ENCODE results near the gene SLC25A3.
"Not testable (repeated sequence)": the region's sequence is repeated elsewhere in the genome, so short reads cannot be mapped to it uniquely, and the experiment has no call there.

The SLC25A3 gene

DNA sequence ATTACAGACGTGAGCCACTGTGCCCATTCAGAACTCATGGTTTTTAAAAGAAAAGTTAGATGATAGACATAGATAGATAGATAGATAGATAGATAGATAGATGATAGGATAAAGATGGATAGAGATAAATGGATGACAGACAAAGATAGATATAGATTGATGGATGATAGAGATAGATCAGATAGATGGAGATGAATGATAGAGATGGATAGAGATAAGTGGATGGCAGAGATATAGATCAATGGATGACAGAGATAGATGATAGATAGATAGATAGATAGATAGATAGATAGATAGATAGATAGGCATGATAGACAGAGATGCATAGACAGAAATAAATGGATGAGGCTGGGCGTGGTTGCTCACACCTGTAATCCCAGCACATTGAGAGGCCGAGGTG lies 13.7 kb upstream of the SLC25A3 start:
- Histone ChIP-seq H3K9me3 (ENCODE audit: control insufficient read depth, insufficient read depth, low read length) (no peaks in the 10 kb centered on the region), H3K36me3 (ENCODE audit: insufficient read depth, low read length) (no peaks in the 10 kb centered on the region), H3K4me1 (ENCODE audit: insufficient read depth, low read length) (0 out of 2 replicates have a peak, but pooled peaks cover 2% of the 10 kb centered on the region), H3K9ac (ENCODE audit: low read depth, low read length) (no peak overlapping the region)

DNA sequence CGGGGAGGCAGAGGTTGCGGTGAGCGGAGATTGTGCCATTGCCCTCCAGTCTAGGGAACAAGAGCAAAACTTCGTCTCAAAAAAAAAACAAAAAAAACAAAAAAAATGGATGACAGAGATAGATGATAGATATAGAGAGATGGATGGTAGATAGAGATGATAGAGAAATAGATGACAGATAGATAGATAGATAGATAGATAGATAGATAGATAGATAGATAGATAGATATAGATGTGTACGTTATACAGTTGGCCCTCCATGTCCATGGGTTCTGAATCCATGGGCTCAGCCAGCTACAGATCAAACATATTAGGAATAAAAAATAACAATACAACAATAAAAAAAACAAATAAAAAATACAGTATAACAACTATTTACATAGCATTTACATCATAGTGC lies 12.8 kb upstream of the SLC25A3 start:
- H3K9me3 ChIP-seq (ENCODE audit: control insufficient read depth, insufficient read depth, low read length) = no peaks in the 10 kb centered on the region
- H3K4me1 ChIP-seq (ENCODE audit: insufficient read depth, low read length) = 0 out of 2 replicates have a peak, but pooled peaks cover 2% of the 10 kb centered on the region
- H3K9ac ChIP-seq (ENCODE audit: low read depth, low read length) = no peak overlapping the region
- H3K36me3 ChIP-seq (ENCODE audit: insufficient read depth, low read length) = no peaks in the 10 kb centered on the region

DNA sequence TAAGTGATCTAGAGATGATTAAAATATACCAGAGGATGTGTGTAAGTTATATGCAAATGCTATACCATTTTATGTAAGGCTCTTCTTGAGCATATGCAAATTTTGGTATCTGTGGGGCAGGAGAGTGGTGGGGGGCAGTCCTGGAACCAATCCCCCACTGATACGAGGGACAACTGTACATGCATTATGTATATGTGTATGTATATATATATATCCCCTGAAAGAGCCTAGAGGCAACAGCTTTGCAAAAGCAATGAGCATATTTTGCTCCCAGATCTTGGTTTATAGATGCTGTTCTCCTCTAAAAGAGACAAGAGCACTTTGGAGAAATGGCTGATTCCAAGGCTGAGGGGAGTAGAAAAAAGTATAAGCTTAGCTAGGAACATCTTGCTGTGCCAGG lies 12.4 kb upstream of the SLC25A3 start:
- H3K4me1 ChIP-seq (ENCODE audit: insufficient read depth, low read length) = 0 out of 2 replicates have a peak, but pooled peaks cover 2% of the 10 kb centered on the region
- no peaks in the 10 kb centered on the region for H3K9me3 ChIP-seq (ENCODE audit: control insufficient read depth, insufficient read depth, low read length)
- H3K9ac ChIP-seq (ENCODE audit: low read depth, low read length) = no peak overlapping the region
- no peaks in the 10 kb centered on the region for H3K36me3 ChIP-seq (ENCODE audit: insufficient read depth, low read length)

DNA sequence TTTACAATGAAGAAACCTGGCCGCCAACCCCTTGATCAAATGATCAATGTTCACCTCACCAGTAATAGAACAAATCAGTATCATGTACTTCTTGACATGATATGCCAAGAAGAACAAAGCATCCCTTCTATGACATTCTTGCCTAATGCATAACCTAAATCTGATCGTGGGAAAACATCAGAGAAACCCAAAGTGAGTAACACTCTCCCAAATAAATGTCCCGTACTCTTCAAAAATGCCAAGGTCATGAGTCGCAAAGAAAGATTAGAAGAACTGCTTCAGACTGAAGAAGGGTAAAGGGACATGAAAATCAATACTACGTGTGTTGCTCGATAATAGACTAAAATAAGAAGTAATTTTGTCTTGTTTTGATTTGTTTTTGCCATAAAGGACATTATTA lies 11.4 kb upstream of the SLC25A3 start:
- Histone ChIP-seq H3K4me1 (ENCODE audit: insufficient read depth, low read length) (0 out of 2 replicates have a peak, but pooled peaks cover 2% of the 10 kb centered on the region), H3K36me3 (ENCODE audit: insufficient read depth, low read length) (no peaks in the 10 kb centered on the region), H3K9me3 (ENCODE audit: control insufficient read depth, insufficient read depth, low read length) (no peaks in the 10 kb centered on the region), H3K9ac (ENCODE audit: low read depth, low read length) (no peak overlapping the region)

DNA sequence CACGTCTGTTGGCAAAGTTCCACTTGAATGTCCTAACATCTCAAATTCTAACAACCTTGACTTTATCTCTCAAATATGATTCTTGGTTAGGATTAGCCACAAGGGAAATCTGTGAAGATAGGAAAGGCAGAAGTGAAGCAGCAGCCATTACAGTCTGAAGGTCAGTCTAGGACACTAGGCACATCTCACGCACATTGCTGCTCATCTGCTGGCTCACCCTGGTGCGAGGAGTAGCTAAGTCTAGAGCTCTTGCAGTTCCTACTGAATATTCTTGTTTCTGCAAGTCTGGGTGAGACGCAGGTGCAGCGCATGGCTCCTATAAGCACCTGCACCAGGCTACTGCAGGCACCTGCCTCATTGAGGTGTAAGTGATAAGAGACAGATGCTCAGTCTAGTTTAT lies 6.4 kb upstream of the SLC25A3 start:
- Histone ChIP-seq H3K9ac (ENCODE audit: low read depth, low read length) (no peak overlapping the region), H3K9me3 (ENCODE audit: control insufficient read depth, insufficient read depth, low read length) (no peaks in the 10 kb centered on the region), H3K36me3 (ENCODE audit: insufficient read depth, low read length) (no peaks in the 10 kb centered on the region), H3K4me1 (ENCODE audit: insufficient read depth, low read length) (no peaks in the 10 kb centered on the region)

DNA sequence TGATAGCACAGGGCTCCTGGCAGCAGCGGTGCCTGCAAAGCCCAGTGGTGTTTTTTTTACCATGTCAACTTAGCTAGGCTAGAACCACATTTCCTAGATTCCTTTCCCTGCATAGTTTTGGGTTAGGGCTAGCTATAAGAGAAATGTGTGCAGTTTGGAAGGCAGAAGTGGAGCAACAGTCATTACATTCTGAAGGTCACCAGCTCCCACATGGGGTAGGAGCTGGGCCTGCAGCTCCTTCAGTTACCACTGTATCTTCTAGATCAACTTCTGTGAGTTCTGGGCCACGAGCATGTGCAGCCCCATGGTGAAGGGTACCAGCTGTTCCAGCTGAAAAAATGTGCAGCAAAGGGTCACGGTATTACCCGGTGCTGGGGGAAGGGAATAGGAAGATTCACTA lies 2.3 kb upstream of the SLC25A3 start:
- Histone ChIP-seq H3K4me1 (ENCODE audit: insufficient read depth, low read length) (0 out of 2 replicates have a peak, but pooled peaks cover 12% of the 10 kb centered on the region), H3K36me3 (ENCODE audit: insufficient read depth, low read length) (peaks cover 8% of the 10 kb centered on the region), H3K9ac (ENCODE audit: low read depth, low read length) (no peak overlapping the region), H3K9me3 (ENCODE audit: control insufficient read depth, insufficient read depth, low read length) (no peaks in the 10 kb centered on the region)

DNA sequence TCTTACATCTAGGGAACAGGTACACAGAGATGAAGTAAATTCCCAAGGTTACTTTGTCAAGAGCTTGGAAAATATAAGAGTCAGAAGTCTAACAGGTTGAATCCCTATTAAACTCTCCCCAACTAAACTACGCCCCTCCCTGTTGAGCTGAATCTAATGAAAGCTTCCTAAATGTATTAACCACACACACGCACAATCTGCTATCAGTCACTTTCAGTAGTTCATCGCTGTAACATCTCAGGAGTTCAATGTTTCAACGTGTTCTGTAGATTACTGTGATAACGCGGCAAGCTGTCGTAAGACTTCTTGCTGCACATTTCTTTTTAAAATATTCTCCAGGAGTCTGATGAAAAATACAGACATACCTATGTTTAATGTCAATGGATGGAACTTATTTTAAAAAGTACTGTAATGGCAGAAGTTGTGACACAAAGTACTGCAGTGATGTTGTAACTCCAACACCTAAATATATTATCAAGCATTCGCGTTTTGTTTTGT lies 612 bp upstream of the SLC25A3 start:
- Histone ChIP-seq H3K4me1 (ENCODE audit: insufficient read depth, low read length) (0 out of 2 replicates have a peak, but pooled peaks cover 12% of the 10 kb centered on the region), H3K9me3 (ENCODE audit: control insufficient read depth, insufficient read depth, low read length) (no peaks in the 10 kb centered on the region), H3K9ac (ENCODE audit: low read depth, low read length) (peak overlapping the region; percentile 99), H3K36me3 (ENCODE audit: insufficient read depth, low read length) (peaks cover 14% of the 10 kb centered on the region)

DNA sequence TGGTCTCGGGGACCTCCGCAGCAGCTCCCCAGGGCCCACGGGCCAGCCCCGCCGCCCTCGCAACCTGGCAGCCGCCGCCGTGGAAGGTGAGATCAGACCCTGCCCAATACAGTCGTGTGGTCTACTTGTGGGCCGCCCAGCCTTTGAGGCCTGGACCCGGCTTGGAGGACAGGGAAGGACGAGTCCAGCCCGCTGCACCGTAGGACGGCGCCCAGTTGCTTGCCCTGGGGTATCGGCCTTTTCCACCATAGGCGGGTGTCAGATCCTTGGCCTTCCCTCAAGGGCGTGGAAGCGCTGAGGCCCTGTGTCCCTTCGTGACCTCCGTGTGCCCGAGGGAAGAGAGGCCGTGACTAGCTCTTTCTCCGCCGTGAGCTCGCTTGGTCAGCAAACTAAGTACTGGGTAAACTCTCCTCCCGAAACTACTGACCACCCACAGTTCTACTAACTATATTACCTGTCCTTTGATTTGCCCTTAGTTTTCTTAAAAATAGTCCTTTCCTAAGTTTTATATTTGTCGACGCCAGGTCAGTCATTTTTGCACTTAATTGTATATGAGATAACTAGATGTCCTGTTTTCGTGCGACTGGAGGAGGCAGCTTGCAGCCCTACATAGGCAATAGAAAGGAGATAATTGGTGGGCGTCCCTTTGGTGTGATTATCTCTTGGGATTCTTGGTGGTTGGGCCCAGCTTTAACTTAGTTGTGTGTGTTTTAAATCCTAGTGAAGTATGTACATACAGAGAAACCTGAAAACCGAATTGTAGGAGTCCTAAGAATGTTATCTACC lies 757 bp downstream of the SLC25A3 start:
- Histone ChIP-seq H3K9ac (ENCODE audit: low read depth, low read length) (peak overlapping the region; percentile 99), H3K36me3 (ENCODE audit: insufficient read depth, low read length) (peaks cover 23% of the 10 kb centered on the region), H3K9me3 (ENCODE audit: control insufficient read depth, insufficient read depth, low read length) (no peaks in the 10 kb centered on the region), H3K4me1 (ENCODE audit: insufficient read depth, low read length) (0 out of 2 replicates have a peak, but pooled peaks cover 12% of the 10 kb centered on the region)

DNA sequence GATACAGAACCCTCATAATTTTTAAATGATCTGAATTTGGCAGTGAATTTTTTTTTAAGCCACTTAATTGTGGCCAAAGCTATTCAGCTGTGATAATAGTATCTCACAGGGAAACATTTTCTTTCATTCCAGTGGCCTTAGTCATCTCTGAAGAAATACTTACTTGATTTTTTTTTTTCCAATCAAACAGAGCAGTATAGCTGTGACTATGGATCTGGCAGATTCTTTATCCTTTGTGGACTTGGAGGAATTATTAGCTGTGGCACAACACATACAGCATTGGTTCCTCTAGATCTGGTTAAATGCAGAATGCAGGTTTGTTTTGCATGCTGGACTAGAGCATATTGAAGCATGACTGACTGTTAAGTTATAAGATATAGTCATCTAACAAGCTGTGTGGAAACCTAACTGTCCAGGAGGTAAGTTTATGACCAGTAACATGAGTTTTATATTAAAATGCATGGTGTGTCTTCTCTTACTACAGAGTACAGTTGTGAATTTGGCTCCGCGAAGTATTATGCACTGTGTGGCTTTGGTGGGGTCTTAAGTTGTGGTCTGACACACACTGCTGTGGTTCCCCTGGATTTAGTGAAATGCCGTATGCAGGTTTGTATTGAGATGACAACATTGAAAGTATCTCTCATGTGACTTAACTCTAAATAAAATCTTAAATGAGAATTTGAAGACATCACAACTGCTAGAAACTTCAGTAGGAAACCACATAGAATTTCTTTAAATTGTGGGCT lies 1.9 kb downstream of the SLC25A3 start:
- no peaks in the 10 kb centered on the region for H3K9me3 ChIP-seq (ENCODE audit: control insufficient read depth, insufficient read depth, low read length)
- peaks cover 31% of the 10 kb centered on the region for H3K36me3 ChIP-seq (ENCODE audit: insufficient read depth, low read length)
- peak overlapping the region; percentile 99; the same call in 1 of the 2 replicates for H3K9ac ChIP-seq (ENCODE audit: low read depth, low read length)

DNA sequence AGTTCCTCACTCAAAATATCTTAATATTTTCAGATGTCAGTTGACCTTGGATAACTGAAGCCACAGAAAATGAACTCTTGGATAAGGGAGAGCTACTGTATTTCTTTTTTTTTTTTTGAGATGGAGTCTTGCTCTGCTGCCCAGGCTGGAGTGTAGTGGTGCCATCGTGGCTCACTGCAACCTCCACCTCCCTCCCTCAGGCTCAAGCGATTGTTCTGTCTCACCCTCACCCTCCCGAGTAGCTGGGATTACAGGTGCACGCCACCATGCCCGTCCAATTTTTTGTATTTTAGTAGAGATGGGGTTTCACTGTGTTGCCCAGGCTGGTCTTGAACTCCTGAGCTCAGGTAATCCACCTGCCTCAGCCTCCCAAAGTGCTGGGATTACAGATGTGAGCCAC lies 3.8 kb downstream of the SLC25A3 start:
- not testable (repeated sequence) for H3K9ac ChIP-seq (ENCODE audit: low read depth, low read length); H3K9me3 ChIP-seq (ENCODE audit: control insufficient read depth, insufficient read depth, low read length)
- peaks cover 36% of the 10 kb centered on the region for H3K36me3 ChIP-seq (ENCODE audit: insufficient read depth, low read length)
- H3K4me1 ChIP-seq (ENCODE audit: insufficient read depth, low read length) = 0 out of 2 replicates have a peak, but pooled peaks cover 12% of the 10 kb centered on the region

More for the DNA sequence above, 1.9 kb downstream of the SLC25A3 start:
- 0 out of 2 replicates have a peak, but pooled peaks cover 12% of the 10 kb centered on the region for H3K4me1 ChIP-seq (ENCODE audit: insufficient read depth, low read length)

DNA sequence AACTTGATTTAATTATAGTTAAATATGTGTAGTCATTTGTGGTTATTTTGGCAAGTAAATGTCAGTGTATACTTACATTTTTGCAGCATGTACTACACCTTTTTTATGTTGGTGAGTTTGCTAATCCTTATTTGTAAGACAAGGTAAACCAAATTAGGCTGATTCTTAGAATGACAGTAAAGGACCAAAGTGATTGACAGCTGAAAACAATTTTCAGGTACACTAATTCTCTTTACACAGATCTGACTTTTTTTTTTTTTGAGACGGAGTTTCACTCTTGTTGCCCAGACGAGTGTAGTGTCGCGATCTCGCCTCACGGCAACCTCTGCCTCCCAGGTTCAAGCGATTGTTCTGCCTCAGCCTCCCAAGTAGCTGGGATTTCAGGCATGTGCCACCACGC lies 8.4 kb downstream of the SLC25A3 start:
- Histone ChIP-seq H3K9me3 (ENCODE audit: control insufficient read depth, insufficient read depth, low read length) (no peaks in the 10 kb centered on the region), H3K4me1 (ENCODE audit: insufficient read depth, low read length) (no peaks in the 10 kb centered on the region), H3K36me3 (ENCODE audit: insufficient read depth, low read length) (peaks cover 30% of the 10 kb centered on the region), H3K9ac (ENCODE audit: low read depth, low read length) (no peak overlapping the region)

DNA sequence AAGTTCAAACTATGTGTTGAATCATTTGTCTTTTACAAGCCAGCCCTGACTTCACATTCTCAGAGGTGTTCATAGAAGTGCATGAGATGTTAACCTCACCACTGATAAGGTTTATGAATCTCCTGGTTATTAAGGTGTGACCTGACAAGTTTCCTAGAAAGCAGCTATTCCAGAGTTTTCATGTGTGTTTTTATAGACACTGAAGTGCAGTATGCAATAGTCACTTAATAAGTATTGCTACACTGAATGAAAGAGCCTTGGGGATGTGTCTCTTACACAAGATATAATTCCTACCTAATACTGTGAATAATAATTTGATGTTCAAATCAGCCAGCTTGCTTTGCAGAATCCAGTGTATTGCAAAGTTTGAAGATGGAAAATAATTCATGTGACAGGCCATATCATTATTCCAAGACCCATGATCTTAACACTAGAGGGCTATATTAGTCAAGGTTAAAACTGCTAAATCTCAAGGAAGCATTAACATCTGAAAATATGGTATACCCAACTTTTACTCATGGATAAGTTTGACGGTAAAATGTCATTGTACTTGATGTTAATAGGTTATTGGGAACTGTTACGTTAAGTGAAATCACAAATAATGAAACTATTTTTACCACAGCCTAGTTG lies 13.0 kb downstream of the SLC25A3 start:
- Histone ChIP-seq H3K9me3 (ENCODE audit: control insufficient read depth, insufficient read depth, low read length) (no peaks in the 10 kb centered on the region), H3K4me1 (ENCODE audit: insufficient read depth, low read length) (no peaks in the 10 kb centered on the region), H3K9ac (ENCODE audit: low read depth, low read length) (no peak overlapping the region), H3K36me3 (ENCODE audit: insufficient read depth, low read length) (peaks cover 2% of the 10 kb centered on the region; the same call in 1 of the 2 replicates)

DNA sequence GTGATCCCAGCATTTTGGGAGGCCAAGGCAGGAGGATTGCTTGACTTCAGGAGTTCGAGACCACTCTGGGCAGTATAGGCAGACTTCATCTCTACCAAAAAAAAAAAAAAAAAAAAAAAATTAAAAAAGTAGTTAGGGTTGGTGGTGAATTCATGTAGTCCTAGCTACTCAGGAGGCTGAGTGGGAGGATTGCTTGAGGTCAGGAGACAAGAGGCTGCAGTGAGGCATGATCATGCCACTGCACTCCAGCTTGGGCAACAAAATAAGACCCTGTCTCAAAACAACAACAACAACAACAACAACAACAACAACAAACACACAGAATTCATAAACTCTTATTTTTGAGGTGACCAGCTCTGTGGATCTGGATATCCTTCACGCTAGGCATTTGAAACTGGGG lies 17.1 kb downstream of the SLC25A3 start:
- H3K4me1 ChIP-seq (ENCODE audit: insufficient read depth, low read length) = no peaks in the 10 kb centered on the region
- no peaks in the 10 kb centered on the region for H3K36me3 ChIP-seq (ENCODE audit: insufficient read depth, low read length)
- H3K9ac ChIP-seq (ENCODE audit: low read depth, low read length) = no peak overlapping the region
- no peaks in the 10 kb centered on the region for H3K9me3 ChIP-seq (ENCODE audit: control insufficient read depth, insufficient read depth, low read length)

DNA sequence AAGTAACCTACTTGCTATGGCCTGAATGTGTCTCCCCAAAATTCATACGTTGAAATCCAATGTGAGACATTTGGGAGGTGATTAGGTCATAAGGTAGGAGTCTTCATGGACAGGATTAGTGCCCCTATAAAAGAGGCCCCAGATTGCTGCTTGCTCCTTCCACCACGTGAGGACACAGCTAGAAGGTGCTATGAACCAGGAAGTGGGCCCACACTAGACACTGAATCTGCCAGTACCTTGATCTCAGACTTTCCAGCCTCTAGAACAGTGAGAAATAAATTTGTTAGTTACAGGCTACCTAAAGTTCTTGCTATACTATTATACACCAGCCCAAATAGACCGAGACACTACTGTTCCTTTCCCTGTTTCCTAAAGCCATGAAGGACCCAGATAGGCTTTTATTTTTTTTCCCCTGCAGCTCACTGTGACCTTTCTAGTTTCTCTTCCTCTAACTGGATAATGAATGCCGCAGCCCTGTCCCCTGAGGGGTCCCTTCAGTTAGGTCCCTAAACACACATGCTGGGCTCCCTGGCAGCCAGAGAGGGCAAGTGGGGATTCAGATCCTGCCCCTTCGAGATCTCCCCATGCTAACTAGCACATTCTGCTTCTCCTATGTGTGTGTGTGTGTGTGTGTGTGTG lies 19.3 kb downstream of the SLC25A3 start:
- Histone ChIP-seq H3K4me1 (ENCODE audit: insufficient read depth, low read length) (no peaks in the 10 kb centered on the region), H3K36me3 (ENCODE audit: insufficient read depth, low read length) (no peaks in the 10 kb centered on the region), H3K9ac (ENCODE audit: low read depth, low read length) (no peak overlapping the region), H3K9me3 (ENCODE audit: control insufficient read depth, insufficient read depth, low read length) (no peaks in the 10 kb centered on the region)
